Mesothelial cell of epicardium (in vitro differentiated cells): ENCODE data around the gene ADAMTS13. TPM values are rescaled to one million over a fixed set of nuclear protein-coding genes. Genes with fewer than 3 reads are reported as not detected.
A peak's percentile ranks its signal among the peaks of the same experiment; 100 is the strongest.

Source experiments
- DNase-seq, 2 experiments: peaks; one replicate each; pipeline ENCODE4 v3.0.0; 2021; ENCODE audit warnings: low spot score in 2 of 2; ENCODE audit not compliant: unreplicated experiment in 2 of 2
- H3K27ac Mint-ChIP-seq: 2 replicates; pipeline ENCODE4 v1.8.0; 2021; ENCODE audit warnings: mixed read lengths
- H3K27me3 Mint-ChIP-seq: 2 replicates; pipeline ENCODE4 v1.8.0; 2021; ENCODE audit warnings: low read depth, mixed read lengths
- H3K36me3 Mint-ChIP-seq: 2 replicates; pipeline ENCODE4 v1.8.0; 2021; ENCODE audit warnings: mixed read lengths
- H3K4me1 Mint-ChIP-seq: 2 replicates; pipeline ENCODE4 v1.8.0; 2021; ENCODE audit warnings: mixed read lengths
- H3K4me3 Mint-ChIP-seq: 2 replicates; pipeline ENCODE4 v1.8.0; 2021; ENCODE audit warnings: mild to moderate bottlenecking, moderate library complexity, mixed read lengths
- H3K9me3 Mint-ChIP-seq: 2 replicates; pipeline ENCODE4 v1.8.0; 2021; ENCODE audit warnings: mixed read lengths
- total RNA-seq: library from RNA; stranded (reverse); gene quantifications from 3 replicates; pipeline ENCODE4 v1.2.1, GENCODE V29; 2021
- TF ChIP-seq, protein P1 (sequence below): fragments of 200-600 bp; sonication (generic); IDR thresholded peaks from one replicate; pipeline ENCODE4 v1.5.0; 2021; ENCODE audit warnings: antibody characterized with exemption; ENCODE audit not compliant: unreplicated experiment

Gene ADAMTS13
- total RNA-seq, 1 donor from 2014 or later = 21.3 TPM

DNA sequence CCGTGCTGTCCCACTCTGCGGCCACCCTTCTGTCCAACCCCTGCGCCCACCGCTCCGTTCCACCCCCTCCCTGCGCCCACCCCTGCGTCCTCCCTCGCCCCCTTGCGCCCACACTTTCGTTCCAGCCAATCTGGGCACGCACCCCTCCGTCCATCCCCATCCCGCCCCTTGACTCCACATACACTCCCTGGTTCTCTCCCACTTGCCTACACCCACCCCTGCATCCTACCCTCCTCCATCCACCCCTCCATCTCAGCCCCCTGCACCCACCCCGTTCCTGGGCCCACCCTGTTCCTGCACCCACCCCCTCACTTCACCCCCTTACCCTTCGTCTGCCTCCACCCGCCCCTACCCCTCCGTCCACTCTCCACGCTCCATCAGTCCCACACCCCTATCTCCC, 7.0 kb downstream of the ADAMTS13 start:
- Mint-ChIP-seq H3K36me3 (peaks cover 3% of the 10 kb centered on the region), H3K9me3 (no peaks in the 10 kb centered on the region), H3K4me1 (peaks cover 4% of the 10 kb centered on the region), H3K27me3 (peaks cover 30% of the 10 kb centered on the region), H3K27ac (no peak overlapping the region), H3K4me3 (no peak overlapping the region)
- TF ChIP-seq, protein P1, sequence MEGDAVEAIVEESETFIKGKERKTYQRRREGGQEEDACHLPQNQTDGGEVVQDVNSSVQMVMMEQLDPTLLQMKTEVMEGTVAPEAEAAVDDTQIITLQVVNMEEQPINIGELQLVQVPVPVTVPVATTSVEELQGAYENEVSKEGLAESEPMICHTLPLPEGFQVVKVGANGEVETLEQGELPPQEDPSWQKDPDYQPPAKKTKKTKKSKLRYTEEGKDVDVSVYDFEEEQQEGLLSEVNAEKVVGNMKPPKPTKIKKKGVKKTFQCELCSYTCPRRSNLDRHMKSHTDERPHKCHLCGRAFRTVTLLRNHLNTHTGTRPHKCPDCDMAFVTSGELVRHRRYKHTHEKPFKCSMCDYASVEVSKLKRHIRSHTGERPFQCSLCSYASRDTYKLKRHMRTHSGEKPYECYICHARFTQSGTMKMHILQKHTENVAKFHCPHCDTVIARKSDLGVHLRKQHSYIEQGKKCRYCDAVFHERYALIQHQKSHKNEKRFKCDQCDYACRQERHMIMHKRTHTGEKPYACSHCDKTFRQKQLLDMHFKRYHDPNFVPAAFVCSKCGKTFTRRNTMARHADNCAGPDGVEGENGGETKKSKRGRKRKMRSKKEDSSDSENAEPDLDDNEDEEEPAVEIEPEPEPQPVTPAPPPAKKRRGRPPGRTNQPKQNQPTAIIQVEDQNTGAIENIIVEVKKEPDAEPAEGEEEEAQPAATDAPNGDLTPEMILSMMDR = no peak
- DNase-seq = no peak

DNA sequence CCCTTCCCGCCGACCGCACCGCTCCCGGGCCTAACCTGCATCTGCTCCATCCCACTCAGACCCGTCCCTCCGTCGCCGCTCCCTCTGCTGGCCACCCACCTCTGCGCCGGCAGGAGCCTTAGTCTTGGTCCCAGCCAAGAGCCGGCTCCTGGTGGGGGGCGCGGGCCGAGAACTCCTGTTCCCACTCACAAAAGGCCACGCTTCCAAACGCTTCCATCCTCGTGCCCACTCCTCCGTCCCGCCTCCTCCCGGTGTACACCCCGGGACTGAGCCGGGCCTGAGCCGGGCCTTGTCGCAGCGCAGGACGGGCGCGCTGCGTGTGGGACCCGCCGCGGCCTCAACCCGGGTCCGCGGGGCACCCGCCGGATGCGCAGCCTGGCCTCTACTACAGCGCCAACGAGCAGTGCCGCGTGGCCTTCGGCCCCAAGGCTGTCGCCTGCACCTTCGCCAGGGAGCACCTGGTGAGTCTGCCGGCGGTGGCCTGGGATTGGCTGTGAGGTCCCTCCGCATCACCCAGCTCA, 7.5 kb downstream of the ADAMTS13 start:
- DNase-seq = peak; percentile 50 to 73
- H3K36me3 Mint-ChIP-seq = peaks cover 3% of the 10 kb centered on the region
- peaks cover 30% of the 10 kb centered on the region for H3K27me3 Mint-ChIP-seq
- TF ChIP-seq, protein P1 = peak; percentile 25
- peaks cover 4% of the 10 kb centered on the region for H3K4me1 Mint-ChIP-seq
- no peaks in the 10 kb centered on the region for H3K9me3 Mint-ChIP-seq
- H3K27ac Mint-ChIP-seq = no peak overlapping the region
- H3K4me3 Mint-ChIP-seq = peak overlapping the region; percentile 40

DNA sequence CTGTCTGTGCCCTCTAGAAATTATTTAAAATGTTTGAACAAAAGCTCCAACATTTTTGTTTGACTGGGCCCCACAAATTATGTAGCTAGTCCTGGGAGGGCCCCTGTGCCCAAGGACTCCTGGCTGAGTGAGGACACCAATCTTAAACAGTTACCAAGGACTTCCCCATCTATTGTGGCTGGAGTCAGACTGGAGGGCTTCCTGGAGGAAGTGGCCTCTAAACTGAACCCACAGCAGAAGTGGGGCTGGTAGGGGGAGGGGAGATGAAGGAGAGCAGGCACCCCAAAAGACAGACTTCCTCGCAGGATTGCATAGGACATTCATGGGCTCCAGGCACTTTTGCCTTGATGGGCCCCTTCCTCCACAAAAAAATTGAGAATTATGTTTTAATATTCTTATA, 8.1 kb downstream of the ADAMTS13 start:
- DNase-seq = no peak
- no peak overlapping the region for H3K27ac Mint-ChIP-seq
- H3K27me3 Mint-ChIP-seq = peaks cover 30% of the 10 kb centered on the region
- peaks cover 3% of the 10 kb centered on the region for H3K36me3 Mint-ChIP-seq
- no peaks in the 10 kb centered on the region for H3K9me3 Mint-ChIP-seq
- TF ChIP-seq, protein P1 = no peak
- H3K4me3 Mint-ChIP-seq = peak overlapping the region; percentile 22
- H3K4me1 Mint-ChIP-seq = peaks cover 4% of the 10 kb centered on the region

DNA sequence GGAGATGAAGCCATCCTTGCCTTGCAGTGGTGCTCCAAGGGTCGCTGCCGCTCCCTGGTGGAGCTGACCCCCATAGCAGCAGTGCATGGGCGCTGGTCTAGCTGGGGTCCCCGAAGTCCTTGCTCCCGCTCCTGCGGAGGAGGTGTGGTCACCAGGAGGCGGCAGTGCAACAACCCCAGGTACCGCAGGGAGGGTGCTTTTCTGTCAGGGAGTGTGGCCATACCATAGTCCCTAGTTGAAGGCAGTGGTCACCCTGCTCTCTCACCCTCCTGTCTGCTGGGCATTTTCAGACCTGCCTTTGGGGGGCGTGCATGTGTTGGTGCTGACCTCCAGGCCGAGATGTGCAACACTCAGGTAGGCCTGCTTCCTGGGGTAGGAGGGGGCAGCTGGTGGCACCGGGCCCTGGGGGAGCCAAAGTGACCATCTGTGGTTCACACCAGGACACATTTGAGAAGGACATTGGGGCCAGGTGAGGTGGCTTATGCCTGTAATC, 11.2 kb downstream of the ADAMTS13 start:
- H3K27me3 Mint-ChIP-seq = peaks cover 14% of the 10 kb centered on the region

GRCh38 chr9:133436681-133437080, 14.5 kb downstream of the ADAMTS13 start:
- H3K4me3 Mint-ChIP-seq = no peak overlapping the region
- no peak for DNase-seq
- H3K27ac Mint-ChIP-seq = no peak overlapping the region
- TF ChIP-seq, protein P1 = no peak
- H3K9me3 Mint-ChIP-seq = no peaks in the 10 kb centered on the region
- no peaks in the 10 kb centered on the region for H3K4me1 Mint-ChIP-seq
- no peaks in the 10 kb centered on the region for H3K36me3 Mint-ChIP-seq
- peaks cover 5% of the 10 kb centered on the region for H3K27me3 Mint-ChIP-seq

More for the DNA sequence above, 11.2 kb downstream of the ADAMTS13 start:
- Mint-ChIP-seq H3K9me3 (no peaks in the 10 kb centered on the region), H3K4me3 (no peak overlapping the region), H3K27ac (no peak overlapping the region), H3K36me3 (no peaks in the 10 kb centered on the region), H3K4me1 (peaks cover 2% of the 10 kb centered on the region)
- TF ChIP-seq, protein P1 = no peak
- DNase-seq = no peak
